Measurements from ENCODE around the gene MED27.
A peak's percentile ranks its signal among the peaks of the same experiment; 100 is the strongest.

Gene MED27, protein sequence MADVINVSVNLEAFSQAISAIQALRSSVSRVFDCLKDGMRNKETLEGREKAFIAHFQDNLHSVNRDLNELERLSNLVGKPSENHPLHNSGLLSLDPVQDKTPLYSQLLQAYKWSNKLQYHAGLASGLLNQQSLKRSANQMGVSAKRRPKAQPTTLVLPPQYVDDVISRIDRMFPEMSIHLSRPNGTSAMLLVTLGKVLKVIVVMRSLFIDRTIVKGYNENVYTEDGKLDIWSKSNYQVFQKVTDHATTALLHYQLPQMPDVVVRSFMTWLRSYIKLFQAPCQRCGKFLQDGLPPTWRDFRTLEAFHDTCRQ

DNA sequence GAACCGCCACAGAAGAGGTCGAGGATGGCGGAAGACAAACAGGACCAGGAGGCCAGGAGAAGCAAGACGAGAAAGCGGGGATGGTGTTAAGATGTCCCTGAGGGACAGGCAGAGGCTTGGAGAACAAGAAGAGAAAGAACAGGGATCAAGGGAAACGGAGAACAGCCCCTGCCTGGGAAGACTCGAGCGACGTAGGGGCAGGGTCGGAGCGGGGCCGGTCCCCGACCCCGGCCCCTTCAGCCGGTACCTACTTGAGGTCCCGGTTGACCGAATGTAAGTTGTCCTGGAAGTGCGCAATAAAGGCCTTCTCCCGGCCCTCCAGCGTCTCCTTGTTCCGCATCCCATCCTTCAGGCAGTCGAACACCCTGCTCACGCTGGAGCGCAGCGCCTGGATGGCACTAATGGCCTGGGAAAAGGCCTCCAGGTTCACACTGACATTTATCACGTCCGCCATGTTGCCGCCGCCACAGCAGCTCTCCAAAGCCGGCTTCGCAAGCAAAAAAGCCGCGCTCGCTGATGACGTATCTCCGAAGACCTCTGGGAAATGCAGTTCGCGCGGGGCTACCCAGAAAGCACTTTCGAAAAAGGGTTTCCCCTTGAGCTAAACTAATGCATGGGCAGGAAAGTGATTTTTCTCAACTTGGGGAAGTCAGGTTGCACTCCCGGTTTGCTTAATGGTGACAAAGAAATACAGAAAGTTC, at the start of gene MED27:
Gene MED27 (minus strand): TSS at position 477 of the 701 bp plus-strand sequence. CDS start 23 bp downstream, at position 454.
- Mint-ChIP-seq H3K27ac (peak within 1 kb of the TSS; percentile 95), H3K4me1 (peaks cover 38% of the 10 kb centered on the region), H3K4me3 (peak within 1 kb of the TSS; percentile 99), H3K36me3 (peaks cover 28% of the 10 kb centered on the region), H3K9me3 (no peaks in the 10 kb centered on the region), H3K27me3 (peaks cover 7% of the 10 kb centered on the region)
- peak; percentile 99 for ATAC-seq

DNA sequence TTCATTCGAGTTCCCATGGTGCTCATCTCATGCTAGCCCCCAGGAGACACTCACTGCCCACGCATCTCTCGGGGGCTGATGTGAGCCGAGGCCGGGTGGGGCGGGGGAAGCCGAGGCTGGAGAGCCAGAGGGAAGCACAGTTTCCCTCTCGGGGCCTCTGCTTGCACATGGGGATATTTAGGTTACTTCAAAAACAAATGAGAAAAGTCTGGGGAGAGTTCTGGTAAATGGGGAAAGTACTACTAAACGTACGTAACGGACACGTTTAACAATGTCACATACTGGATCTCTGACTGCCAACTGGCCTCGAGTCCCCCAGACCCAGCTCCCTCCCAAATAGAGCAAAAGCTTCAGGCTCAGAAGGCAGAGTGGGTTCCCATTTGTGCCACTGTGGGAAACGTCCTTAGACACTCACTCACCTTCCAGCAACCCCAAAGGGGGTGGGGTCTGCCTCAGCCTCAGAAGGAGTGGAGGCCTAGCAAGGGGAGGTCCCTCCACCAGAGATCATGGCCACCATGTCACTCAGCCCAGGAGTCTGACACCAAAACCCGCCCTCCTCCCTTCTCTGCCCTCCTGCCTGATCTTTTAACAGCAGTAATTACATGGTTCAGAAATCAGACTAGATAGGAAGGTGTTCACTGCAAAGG, 48.3 kb upstream of the MED27 start:
- Mint-ChIP-seq H3K4me1 (peaks cover 16% of the 10 kb centered on the region), H3K36me3 (no peaks in the 10 kb centered on the region), H3K27ac (no peak overlapping the region), H3K4me3 (no peak overlapping the region), H3K27me3 (peaks cover 89% of the 10 kb centered on the region), H3K9me3 (peaks cover 6% of the 10 kb centered on the region)
- ATAC-seq, result no peak

DNA sequence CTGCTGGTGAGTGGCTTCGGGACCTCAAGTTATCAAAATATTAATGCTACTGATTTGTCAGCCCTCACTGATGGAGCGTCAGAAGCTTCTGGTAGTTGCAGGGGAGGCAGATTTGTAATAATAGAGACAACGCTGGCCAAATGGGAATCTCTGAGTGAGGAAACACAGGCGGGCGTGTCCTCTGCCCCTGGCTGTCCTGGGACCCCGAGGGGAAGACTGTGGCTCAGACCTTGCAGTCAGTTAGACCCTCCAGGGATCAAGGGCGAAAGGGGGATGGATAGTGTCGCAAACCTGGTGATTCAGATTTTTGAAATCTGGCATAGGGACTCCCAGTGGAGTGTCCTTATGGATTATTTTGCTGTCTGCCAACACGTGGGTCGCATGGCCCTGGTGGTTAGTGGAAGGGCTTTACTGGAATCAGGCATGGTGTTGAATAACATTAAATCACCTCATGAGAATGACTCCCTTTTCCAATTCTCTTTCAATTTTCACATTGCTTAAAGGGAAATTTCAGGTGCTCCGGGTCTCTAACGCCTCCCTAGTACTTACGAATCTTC, 47.1 kb upstream of the MED27 start:
- no peak for ATAC-seq
- Mint-ChIP-seq H3K27ac (no peak overlapping the region), H3K4me3 (peak overlapping the region; percentile 40), H3K36me3 (no peaks in the 10 kb centered on the region), H3K27me3 (peaks cover 86% of the 10 kb centered on the region), H3K4me1 (peaks cover 16% of the 10 kb centered on the region), H3K9me3 (peaks cover 6% of the 10 kb centered on the region)

DNA sequence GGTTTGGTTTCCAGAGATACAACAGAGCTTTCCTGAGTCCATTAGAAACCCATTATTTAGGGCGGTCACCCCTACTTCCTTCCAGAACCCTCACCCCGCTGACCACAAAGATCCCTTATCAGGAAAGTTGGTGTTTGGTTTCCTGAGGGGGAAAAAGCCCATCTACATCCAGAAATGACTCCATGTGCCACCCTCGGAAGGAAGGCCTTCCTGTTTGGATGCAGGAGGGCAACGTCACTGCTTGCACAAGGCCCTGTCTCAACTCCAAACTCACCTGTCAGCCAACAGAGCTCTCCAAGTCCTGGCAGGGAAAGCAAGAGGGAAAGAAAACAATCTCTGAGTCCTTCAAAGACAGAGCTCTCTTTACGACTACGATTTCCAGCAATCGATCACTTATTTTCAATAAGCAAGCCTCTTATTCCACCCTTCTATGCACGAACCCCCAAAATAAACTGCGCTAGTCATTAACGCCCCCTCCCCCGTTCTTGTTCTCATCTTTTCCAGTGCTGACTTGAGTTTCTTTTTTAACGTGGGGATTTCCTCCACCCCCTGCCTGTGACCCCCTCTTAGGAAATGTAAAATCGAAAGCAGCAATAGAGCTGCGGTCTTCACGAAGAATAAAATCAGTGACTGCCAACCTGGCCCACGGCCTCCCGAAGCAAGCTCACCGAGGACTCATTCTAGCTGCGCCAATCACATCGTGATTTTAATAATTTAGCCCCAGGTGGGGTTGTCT, 46.4 kb upstream of the MED27 start:
- peaks cover 86% of the 10 kb centered on the region for H3K27me3 Mint-ChIP-seq

DNA sequence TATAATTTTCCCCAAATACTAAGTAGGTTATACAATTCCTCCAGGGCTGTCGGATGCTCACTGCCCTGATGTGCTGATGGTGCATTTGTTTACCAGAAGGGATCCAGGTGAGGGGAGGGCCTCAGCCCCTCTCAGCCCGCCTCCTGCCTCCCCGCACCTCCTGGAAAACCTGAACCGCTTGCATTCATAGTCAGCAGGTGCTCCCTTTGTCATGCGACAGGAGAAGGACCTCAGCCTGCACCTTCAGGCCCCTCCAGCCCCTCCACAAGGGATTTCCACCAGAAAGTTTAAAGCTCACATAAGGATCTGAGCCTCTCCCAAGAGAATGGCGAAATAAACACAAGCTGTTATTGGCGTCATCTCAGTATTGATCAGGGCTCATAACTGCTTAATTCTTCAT, 45.7 kb upstream of the MED27 start:
- Mint-ChIP-seq H3K9me3 (peaks cover 6% of the 10 kb centered on the region), H3K4me1 (peaks cover 16% of the 10 kb centered on the region), H3K27ac (no peak overlapping the region), H3K36me3 (no peaks in the 10 kb centered on the region), H3K27me3 (peaks cover 86% of the 10 kb centered on the region), H3K4me3 (no peak overlapping the region)
- ATAC-seq, result no peak

More for the DNA sequence above, 46.4 kb upstream of the MED27 start:
- no peak for ATAC-seq
- Mint-ChIP-seq H3K36me3 (no peaks in the 10 kb centered on the region), H3K4me1 (peaks cover 16% of the 10 kb centered on the region), H3K27ac (no peak overlapping the region), H3K9me3 (peaks cover 6% of the 10 kb centered on the region), H3K4me3 (peak overlapping the region; percentile 40)

DNA sequence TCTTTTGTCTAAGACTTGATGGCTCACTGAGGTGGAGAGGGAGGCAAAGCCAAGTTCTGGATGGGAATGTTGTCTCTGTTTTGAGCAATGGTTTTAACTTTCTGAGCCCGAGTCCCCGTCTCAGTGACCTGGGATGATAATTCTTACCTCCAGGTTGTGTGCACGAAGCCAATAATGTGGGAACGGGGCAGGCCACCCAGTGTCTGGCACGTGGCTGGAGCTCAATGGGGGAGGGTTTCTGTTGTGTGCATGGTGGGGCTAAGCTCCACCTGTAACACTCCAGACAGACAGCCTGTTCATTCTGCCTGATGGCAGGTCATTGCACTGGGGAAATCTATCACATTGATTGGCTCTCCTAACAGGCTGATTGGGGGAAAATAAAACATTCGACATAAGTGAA, 45.1 kb upstream of the MED27 start:
- H3K9me3 Mint-ChIP-seq, result peaks cover 6% of the 10 kb centered on the region
- no peak overlapping the region for H3K4me3 Mint-ChIP-seq
- H3K4me1 Mint-ChIP-seq, result peaks cover 16% of the 10 kb centered on the region
- peaks cover 82% of the 10 kb centered on the region for H3K27me3 Mint-ChIP-seq
- no peaks in the 10 kb centered on the region for H3K36me3 Mint-ChIP-seq
- ATAC-seq, result no peak
- H3K27ac Mint-ChIP-seq, result no peak overlapping the region

DNA sequence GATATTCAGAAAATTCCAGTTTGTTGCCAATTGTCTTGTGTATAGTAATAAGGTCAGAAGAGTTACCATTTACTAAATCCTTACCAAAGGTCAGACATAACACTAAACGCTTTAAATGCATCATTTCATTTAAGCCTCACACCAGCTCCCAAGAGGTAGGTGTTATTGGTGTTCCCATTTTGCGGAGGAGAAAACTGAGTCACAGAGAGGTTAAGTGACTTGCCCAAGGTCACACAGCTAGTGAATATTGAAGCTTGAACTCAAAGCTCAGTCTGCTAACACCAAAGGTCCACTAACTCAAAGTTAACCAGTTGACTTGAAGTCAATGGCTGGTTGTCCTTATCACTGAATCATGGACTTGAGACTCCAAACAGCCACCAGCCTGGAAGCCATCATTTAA, 41.4 kb upstream of the MED27 start:
- no peak for ATAC-seq
- peaks cover 3% of the 10 kb centered on the region for H3K4me1 Mint-ChIP-seq
- no peaks in the 10 kb centered on the region for H3K36me3 Mint-ChIP-seq
- peaks cover 10% of the 10 kb centered on the region for H3K9me3 Mint-ChIP-seq
- H3K27me3 Mint-ChIP-seq, result peaks cover 78% of the 10 kb centered on the region
- H3K27ac Mint-ChIP-seq, result no peak overlapping the region
- no peak overlapping the region for H3K4me3 Mint-ChIP-seq

DNA sequence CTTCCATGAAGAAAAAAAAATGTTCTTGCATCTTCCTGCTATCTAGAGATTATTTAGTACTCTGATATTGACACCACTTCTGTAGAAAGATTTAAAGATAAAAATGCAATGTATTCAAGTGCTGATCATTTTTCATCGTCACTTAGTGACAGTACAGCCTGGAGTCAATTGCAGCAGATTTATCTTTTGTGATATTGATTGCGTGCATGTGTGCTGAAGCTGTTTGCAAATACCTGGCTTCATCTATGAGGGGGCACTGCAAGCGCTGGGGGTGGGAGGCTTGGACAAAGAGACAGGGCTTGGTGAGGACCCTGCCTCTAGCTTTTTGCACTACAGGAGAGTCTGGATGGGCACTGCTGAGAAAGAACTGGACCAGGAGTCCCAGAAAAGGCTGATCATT, 38.0 kb upstream of the MED27 start:
- ATAC-seq, result no peak
- H3K9me3 Mint-ChIP-seq, result peaks cover 4% of the 10 kb centered on the region
- H3K4me1 Mint-ChIP-seq, result no peaks in the 10 kb centered on the region
- H3K36me3 Mint-ChIP-seq, result no peaks in the 10 kb centered on the region
- no peak overlapping the region for H3K4me3 Mint-ChIP-seq
- H3K27ac Mint-ChIP-seq, result no peak overlapping the region
- peaks cover 75% of the 10 kb centered on the region for H3K27me3 Mint-ChIP-seq

DNA sequence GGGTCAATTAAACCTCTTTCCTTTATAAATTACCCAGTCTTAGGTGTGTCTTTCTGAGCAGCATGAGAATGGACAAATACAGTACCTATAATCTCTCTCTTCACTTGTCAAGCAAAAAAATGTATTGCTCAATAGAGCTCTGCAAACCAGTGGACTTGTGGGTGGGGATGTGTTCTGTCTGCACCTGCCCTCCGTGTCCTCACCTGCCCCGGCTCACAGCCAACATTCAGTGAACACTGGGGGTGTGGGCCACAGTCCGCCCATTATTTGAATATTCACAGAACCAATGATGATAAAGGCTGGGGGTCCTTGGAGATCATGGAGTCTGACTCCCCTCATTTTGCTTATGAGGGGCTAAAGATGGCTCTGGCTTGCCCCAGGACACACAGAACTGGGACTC, 36.9 kb upstream of the MED27 start:
- Mint-ChIP-seq H3K27ac (no peak overlapping the region), H3K36me3 (no peaks in the 10 kb centered on the region), H3K4me1 (no peaks in the 10 kb centered on the region), H3K27me3 (peaks cover 64% of the 10 kb centered on the region), H3K4me3 (no peak overlapping the region), H3K9me3 (peaks cover 4% of the 10 kb centered on the region)
- no peak for ATAC-seq

DNA sequence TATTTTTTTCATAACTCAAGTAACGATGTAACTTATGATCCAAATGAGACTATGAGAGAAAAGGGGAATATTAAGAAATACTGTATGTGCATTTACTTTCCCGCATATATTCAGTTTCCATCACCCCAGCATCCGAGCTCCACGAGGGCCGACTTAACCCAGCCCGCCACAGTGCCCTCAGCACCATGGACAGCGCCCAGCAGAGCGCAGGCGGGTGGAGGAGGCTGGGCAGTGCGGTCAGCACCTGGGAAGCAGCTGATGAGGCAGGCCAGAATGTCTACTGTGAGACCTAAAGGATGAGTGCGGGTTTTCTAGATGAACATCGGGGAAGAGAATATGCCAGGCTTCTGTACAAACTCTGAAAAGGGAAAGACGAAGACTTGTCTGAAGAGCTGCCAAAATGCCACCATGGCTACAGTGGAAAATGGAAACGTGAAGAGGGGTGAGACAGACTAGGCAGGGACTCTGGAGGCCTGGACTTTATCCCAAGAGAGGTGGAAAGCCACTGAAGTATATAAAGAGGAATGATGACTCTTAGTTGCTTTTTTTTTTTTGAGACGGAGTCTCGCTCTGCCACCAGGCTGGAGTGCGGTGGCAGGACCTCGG, 34.5 kb upstream of the MED27 start:
- Mint-ChIP-seq H3K27ac (no peak overlapping the region), H3K4me1 (no peaks in the 10 kb centered on the region)

DNA sequence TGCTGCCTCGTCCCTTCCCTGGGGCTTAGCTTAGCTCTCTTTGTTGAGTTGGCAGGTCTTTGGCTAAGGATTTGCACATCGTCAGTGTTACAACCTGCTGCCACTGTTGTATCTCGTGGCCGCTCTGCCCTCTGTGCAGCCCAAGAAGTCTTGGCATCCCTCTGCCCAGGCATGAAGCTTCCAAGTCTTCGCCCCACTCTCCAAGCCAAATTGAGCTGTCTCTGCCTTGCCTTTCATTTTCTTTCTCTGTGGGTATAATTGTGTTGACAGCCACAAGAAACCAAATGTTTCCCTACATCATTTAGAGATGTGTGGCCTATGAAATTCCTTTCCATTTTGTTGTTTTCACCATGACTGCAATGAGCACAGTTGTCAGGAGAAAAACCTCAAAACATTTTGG, 29.6 kb upstream of the MED27 start:
- Mint-ChIP-seq H3K27ac (no peak overlapping the region), H3K4me3 (no peak overlapping the region), H3K9me3 (peaks cover 4% of the 10 kb centered on the region), H3K4me1 (no peaks in the 10 kb centered on the region), H3K36me3 (no peaks in the 10 kb centered on the region), H3K27me3 (peaks cover 59% of the 10 kb centered on the region)
- no peak for ATAC-seq

More for the DNA sequence above, 34.5 kb upstream of the MED27 start:
- peaks cover 72% of the 10 kb centered on the region for H3K27me3 Mint-ChIP-seq
- no peak for ATAC-seq
- no peaks in the 10 kb centered on the region for H3K36me3 Mint-ChIP-seq
- H3K4me3 Mint-ChIP-seq, result no peak overlapping the region
- H3K9me3 Mint-ChIP-seq, result peaks cover 8% of the 10 kb centered on the region

DNA sequence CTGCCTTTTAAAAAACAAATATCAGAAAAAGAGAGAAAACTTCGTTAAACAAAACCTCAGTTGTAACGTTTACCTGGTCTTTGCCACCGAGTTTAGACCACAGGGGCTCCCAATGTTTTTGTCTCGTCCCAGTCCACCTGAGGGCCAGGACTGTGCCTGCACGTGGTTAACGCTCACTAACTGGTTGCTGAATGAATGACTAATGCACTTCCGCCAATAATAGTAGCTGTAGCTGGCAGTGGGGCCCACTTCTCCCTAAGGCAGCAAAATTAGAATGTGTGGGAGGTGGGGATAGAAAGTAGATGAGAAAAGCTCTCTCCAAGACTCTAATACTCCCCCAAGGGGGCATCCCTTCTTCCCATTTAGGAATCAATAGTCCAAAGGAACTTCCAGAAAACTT, 29.1 kb upstream of the MED27 start:
- Mint-ChIP-seq H3K4me3 (no peak overlapping the region), H3K4me1 (no peaks in the 10 kb centered on the region), H3K36me3 (no peaks in the 10 kb centered on the region), H3K27me3 (peaks cover 55% of the 10 kb centered on the region), H3K27ac (no peak overlapping the region), H3K9me3 (peaks cover 4% of the 10 kb centered on the region)
- no peak for ATAC-seq

DNA sequence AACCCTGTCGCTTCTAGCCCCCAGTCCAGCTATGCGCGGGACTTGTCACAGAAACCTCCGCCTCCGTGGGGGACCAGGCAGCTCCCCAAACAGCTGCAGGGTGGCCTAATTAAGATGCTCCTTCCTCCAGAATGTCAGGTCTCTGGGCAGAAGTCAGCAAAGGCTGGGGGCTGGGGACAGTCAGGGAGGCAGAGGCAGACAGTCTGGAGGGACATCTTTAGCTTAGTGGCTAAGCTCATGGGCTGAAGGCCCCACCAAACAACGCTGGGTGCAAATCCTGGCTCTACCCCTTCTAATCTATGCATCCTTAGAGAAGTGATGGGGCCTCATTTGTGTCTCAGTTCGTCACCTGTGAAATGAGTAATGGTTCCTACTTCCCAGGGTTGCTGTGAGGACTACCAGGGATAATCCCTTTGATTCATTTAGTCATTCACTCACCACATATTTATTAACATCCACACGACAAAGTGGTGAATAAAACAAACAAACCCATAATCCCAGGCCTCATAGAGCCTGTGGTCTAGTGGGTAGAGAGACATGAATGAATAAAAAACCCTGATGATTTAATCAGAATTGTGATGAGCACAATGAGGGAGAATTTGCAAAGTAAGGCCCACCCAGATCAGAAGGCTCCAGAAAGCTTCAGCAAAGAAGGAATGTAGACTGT, 20.2 kb upstream of the MED27 start:
- Mint-ChIP-seq H3K4me3 (no peak overlapping the region), H3K36me3 (no peaks in the 10 kb centered on the region), H3K27me3 (peaks cover 62% of the 10 kb centered on the region), H3K9me3 (no peaks in the 10 kb centered on the region), H3K27ac (no peak overlapping the region), H3K4me1 (no peaks in the 10 kb centered on the region)
- no peak for ATAC-seq

DNA sequence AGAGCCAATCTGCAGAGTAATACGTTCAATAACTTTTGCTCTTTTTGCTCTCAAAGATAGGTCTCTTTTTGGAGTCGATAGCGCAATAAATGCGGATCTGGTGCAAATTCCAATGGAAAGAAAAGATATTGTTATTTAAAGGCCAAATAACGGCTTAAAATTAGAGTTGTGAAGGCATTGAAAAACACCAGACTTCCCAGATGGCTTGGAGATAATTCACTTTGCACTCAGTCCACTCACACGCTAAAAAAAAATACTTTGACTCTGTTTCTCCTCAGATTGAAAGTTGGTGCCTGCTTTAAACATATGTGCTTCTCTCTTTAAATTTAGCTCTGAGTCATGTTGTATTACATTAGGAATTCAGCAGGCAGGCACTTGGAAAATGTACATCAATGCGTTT, 19.5 kb upstream of the MED27 start:
- Mint-ChIP-seq H3K27me3 (peaks cover 62% of the 10 kb centered on the region), H3K4me3 (no peak overlapping the region), H3K4me1 (no peaks in the 10 kb centered on the region), H3K27ac (no peak overlapping the region), H3K36me3 (no peaks in the 10 kb centered on the region), H3K9me3 (no peaks in the 10 kb centered on the region)
- no peak for ATAC-seq
